ENCODE measurements around the gene CENPQ. TPM values are rescaled to one million over a fixed set of nuclear protein-coding genes. Genes with fewer than 3 reads are reported as not detected.

The CENPQ gene
- total and polyA plus RNA-seq, 2 of the 13 experiments (the other 11 are each of a cell fraction or from before 2014, with no cell fraction given), result 9.1 to 20.1 TPM

Other genes starting within 250 kb of the CENPQ start
- gene MMUT, start 117 bp upstream of the CENPQ start, total RNA-seq (2016; rRNA removed; fragmentation: Illumina TruSeq; extraction: Trizol), result 15.8 and 20.5 TPM in 2 replicates
- 14.6 and 16.1 TPM in 2 replicates for gene MMUT, start 117 bp upstream of the CENPQ start, polyA plus RNA-seq (2011; rRNA removed)
- gene GLYATL3, start 36.6 kb downstream of the CENPQ start, total RNA-seq (2016; rRNA removed; fragmentation: Illumina TruSeq; extraction: Trizol), result not detected in 2 replicates
- gene GLYATL3, start 36.6 kb downstream of the CENPQ start, polyA plus RNA-seq (2011; rRNA removed), result 0.05 TPM in 1 of 2 replicates, not detected in the other
- not detected in 2 replicates for gene C6orf141, start 87.3 kb downstream of the CENPQ start, total RNA-seq (2016; rRNA removed; fragmentation: Illumina TruSeq; extraction: Trizol)
- gene C6orf141, start 87.3 kb downstream of the CENPQ start, polyA plus RNA-seq (2011; rRNA removed), result 0.07 and 0.12 TPM in 2 replicates
- gene RHAG, start 173.5 kb downstream of the CENPQ start, total RNA-seq (2016; rRNA removed; fragmentation: Illumina TruSeq; extraction: Trizol), result not detected in 2 replicates
- not detected in 2 replicates for gene RHAG, start 173.5 kb downstream of the CENPQ start, polyA plus RNA-seq (2011; rRNA removed)